GM21737 (cell line): ENCODE data around the gene PCDHGB4.
"Not testable (repeated sequence)": the region's sequence is repeated elsewhere in the genome, so short reads cannot be mapped to it uniquely, and the experiment has no call there.

Source experiments
- ATAC-seq: cut with Tn5 transposase; IDR thresholded peaks from one replicate; pipeline ENCODE4 v1.9.1; 2021; ENCODE audit warnings: mild to moderate bottlenecking, moderate library complexity; ENCODE audit not compliant: unreplicated experiment

The PCDHGB4 gene

DNA sequence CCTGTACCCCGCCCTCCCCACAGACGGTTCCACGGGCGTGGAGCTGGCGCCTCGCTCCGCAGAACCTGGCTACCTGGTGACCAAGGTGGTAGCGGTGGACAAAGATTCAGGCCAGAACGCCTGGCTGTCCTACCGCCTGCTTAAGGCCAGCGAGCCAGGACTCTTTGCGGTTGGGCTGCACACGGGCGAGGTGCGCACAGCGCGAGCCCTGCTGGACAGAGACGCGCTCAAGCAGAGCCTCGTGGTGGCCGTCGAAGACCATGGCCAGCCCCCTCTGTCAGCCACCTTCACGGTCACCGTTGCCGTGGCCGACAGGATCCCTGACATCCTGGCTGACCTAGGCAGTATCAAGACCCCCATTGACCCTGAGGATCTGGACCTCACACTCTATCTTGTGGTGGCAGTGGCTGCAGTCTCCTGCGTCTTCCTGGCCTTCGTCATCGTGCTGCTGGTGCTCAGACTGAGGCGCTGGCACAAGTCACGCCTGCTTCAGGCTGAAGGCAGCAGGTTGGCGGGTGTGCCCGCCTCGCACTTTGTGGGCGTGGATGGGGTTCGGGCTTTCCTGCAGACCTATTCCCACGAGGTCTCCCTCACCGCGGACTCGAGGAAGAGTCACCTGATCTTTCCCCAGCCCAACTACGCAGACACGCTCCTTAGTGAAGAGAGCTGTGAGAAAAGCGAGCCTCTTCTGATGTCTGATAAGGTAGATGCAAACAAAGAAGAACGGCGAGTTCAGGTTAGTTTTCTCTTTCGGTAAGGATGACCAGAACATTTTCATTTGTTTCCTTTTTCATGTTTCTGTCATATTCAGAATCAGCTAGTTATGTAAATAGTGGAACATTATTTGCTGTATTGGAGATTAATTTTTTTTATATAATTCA lies 21.2 kb upstream of the PCDHGB4 start:
- no peak for ATAC-seq

DNA sequence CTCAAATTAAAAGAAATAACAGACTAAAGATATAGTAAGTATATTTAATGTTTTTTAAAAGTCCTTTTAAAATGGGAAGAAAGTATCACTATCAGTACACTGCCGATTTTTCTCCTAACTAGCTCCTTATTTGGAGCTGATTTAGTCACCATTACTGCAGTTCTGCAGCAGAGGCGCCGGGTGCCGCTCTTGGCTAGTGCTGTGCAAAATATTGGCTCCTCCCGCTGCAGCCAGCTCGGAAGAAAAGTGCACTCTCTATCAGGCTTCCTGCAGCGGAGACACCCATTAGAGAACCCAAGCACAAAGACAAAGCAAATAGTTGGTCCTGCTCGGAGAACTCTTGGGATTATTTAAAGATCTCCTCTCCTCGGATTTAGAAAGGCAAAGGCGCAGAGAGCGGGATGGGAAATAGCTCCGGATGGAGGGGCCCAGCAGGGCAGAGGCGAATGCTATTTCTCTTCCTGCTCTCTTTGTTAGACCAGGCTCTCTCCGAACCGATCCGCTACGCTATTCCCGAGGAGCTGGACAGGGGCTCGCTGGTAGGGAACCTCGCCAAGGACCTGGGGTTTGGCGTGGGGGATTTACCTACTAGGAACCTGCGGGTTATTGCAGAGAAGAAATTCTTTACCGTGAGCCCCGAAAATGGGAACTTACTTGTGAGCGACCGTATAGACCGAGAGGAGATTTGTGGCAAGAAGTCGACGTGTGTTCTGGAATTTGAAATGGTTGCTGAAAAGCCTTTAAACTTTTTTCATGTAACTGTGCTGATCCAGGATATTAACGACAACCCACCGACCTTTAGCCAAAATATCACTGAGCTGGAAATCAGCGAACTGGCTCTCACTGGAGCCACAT lies 17.3 kb upstream of the PCDHGB4 start, which contains the start of gene PCDHGB3:
TSS of gene PCDHGB3 (plus strand) at position 249 of the 855 bp plus-strand sequence. CDS start at position 402, 153 bp downstream.
- peak; percentile 69 for ATAC-seq

DNA sequence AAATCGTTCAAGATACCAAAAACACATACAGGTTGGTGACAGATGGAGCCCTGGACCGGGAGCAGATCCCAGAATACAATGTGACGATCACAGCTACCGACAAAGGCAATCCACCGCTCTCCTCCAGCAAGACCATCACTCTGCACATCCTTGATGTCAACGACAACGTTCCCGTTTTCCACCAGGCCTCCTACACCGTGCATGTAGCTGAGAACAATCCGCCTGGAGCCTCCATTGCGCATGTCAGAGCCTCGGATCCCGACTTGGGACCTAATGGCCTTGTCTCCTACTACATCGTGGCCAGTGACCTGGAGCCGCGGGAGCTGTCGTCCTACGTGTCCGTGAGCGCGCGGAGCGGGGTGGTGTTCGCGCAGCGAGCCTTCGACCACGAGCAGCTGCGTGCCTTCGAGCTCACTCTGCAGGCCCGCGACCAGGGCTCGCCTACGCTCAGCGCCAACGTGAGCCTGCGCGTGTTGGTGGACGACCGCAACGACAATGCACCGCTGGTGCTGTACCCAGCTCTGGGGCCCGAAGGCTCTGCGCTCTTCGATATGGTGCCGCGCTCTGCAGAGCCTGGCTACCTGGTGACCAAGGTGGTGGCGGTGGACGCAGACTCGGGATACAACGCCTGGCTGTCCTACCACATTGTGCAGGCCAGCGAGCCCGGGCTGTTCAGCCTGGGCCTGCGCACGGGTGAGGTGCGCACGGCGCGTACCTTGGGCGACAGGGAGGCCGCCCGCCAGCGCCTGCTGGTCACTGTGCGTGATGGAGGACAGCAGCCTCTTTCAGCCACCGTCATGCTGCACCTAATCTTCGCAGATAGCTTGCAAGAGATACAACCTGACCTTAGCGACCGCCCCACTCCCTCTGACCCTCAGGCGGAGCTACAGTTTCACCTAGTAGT lies 15.7 kb upstream of the PCDHGB4 start:
- ATAC-seq, result no peak

DNA sequence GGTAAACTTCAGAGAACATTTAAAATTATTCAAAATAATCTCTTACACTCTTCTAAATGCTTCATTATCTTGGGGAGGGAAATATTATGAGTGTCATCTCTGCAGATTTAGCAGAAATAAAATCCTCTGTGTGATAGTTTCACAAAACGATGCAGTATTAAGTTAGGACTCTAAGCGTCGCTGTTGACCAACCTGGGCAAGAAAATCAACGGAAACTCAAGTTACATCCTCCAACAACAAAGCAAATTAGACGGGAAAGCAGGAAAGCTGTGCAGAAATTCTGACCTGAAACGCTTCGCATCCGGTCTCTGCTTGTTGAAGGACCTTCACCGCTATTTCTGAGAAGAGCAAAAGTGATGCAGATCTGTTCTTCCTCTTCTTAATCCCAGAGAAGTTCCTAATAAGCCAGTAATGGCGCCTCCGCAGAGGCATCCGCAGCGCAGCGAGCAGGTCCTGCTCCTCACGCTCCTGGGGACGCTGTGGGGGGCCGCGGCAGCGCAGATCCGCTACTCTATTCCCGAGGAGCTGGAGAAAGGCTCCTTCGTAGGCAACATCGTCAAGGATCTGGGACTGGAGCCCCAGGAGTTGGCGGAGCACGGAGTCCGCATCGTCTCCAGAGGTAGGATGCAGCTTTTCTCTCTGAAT lies 13.7 kb upstream of the PCDHGB4 start, which contains the start of gene PCDHGA6:
TSS of gene PCDHGA6 (plus strand) at position 219 of the 645 bp plus-strand sequence. CDS start at position 412, 193 bp downstream.
- no peak for ATAC-seq

DNA sequence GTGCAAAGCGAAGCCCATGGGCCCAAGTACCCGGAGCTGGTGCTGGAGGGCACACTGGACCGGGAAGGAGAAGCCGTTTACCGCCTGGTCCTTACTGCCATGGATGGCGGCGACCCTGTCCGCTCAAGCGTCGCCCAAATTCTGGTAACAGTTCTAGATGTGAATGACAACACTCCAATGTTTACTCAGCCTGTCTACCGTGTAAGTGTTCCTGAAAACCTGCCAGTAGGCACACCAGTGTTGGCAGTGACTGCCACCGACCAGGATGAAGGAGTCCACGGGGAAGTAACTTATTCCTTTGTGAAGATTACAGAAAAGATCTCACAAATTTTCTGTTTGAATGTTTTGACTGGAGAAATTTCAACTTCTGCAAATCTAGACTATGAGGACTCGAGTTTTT lies 12.9 kb upstream of the PCDHGB4 start:
- ATAC-seq, result no peak

DNA sequence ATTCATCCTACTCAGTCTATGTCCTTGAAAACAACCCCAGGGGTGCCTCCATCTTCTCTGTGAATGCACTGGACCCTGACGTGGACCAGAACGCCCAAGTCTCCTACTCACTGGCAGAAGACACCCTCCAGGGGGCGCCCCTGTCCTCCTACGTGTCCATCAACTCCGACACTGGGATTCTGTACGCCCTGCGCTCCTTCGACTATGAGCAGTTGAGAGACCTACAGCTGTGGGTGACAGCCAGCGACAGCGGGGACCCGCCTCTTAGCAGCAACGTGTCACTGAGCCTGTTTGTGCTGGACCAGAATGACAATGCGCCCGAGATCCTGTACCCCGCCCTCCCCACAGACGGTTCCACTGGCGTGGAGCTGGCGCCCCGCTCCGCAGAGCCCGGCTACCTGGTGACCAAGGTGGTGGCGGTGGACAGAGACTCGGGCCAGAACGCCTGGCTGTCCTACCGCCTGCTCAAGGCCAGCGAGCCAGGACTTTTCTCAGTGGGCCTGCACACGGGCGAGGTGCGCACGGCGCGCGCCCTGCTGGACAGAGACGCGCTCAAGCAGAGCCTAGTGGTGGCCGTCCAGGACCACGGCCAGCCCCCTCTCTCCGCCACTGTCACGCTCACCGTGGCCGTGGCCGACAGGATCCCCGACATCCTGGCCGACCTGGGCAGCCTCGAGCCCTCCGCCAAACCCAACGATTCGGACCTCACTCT lies 11.9 kb upstream of the PCDHGB4 start:
- not testable (repeated sequence) for ATAC-seq

DNA sequence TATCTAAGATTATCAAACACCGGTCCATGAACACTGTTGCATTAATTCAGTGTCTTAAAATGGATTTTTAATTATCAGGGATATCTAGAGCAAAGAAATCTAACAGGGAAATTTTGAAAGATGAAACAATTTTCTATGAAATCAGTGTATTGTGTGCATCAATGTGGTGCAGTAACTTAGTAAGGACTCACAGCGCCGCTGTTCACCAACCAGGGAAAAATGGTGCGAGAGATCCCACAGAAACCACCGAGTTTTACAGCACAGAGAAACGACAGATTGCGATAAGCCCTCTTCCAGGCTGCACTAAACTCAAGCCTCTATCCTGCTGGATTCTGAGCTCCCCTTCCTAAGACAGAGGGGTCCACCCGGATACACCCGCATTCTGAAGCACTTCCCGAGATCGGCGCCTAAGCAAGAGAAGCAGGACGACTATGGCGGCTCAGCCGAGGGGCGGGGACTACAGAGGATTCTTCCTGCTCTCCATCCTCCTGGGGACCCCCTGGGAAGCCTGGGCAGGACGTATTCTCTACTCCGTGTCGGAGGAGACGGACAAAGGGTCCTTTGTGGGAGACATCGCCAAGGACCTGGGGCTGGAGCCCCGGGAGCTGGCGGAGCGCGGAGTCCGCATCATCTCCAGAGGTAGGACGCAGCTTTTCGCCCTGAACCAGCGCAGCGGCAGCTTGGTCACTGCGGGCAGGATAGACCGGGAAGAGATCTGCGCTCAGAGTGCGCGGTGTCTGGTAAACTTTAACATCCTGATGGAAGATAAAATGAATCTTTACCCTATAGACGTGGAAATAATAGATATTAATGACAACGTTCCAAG lies 4.8 kb upstream of the PCDHGB4 start, which contains the start of gene PCDHGA7:
TSS of gene PCDHGA7 (plus strand) at position 274 of the 826 bp plus-strand sequence. CDS start at position 432, 158 bp downstream.
- no peak for ATAC-seq

DNA sequence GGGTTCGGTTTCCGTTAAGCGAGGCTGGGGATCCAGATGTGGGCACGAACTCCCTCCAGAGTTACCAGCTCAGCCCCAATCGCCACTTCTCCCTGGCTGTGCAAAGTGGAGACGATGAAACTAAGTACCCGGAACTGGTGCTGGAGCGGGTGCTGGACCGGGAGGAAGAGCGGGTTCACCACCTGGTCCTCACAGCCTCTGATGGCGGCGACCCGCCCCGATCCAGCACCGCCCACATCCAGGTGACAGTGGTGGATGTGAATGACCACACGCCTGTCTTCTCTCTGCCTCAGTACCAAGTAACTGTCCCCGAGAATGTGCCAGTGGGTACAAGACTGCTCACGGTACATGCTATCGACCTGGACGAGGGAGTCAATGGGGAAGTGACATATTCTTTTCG lies 4.2 kb upstream of the PCDHGB4 start:
- no peak for ATAC-seq

DNA sequence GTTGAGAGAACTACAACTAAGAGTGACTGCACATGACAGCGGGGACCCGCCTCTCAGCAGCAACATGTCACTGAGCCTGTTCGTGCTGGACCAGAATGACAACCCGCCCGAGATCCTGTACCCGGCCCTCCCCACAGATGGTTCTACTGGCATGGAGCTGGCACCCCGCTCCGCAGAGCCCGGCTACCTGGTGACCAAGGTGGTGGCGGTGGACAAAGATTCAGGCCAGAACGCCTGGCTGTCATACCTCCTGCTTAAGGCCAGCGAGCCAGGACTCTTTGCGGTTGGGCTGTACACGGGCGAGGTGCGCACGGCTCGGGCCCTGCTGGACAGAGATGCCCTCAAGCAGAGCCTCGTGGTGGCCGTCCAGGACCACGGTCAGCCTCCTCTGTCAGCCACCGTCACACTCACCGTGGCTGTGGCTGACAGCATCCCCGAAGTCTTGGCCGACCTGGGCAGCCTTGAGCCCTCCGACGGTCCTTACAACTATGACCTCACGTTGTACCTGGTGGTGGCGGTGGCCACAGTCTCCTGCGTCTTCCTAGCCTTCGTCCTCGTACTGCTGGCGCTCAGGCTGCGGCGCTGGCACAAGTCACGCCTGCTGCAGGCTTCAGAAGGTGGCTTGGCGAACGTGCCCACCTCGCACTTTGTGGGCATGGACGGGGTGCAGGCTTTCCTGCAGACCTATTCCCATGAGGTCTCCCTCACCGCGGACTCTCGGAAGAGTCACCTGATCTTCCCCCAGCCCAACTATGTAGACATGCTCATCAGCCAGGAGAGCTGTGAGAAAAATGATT lies 2.8 kb upstream of the PCDHGB4 start:
- no peak for ATAC-seq

DNA sequence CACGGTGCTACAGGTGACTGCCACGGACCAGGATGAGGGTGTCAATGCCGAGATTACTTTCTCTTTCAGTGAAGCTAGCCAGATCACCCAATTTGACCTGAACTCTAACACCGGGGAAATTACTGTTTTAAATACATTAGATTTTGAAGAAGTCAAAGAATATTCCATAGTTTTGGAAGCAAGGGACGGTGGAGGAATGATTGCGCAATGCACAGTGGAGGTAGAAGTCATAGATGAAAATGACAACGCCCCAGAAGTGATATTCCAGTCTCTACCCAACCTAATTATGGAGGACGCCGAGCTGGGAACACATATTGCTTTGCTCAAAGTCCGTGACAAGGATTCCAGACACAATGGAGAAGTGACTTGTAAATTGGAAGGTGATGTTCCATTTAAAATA lies 1.2 kb downstream of the PCDHGB4 start:
- no peak for ATAC-seq

DNA sequence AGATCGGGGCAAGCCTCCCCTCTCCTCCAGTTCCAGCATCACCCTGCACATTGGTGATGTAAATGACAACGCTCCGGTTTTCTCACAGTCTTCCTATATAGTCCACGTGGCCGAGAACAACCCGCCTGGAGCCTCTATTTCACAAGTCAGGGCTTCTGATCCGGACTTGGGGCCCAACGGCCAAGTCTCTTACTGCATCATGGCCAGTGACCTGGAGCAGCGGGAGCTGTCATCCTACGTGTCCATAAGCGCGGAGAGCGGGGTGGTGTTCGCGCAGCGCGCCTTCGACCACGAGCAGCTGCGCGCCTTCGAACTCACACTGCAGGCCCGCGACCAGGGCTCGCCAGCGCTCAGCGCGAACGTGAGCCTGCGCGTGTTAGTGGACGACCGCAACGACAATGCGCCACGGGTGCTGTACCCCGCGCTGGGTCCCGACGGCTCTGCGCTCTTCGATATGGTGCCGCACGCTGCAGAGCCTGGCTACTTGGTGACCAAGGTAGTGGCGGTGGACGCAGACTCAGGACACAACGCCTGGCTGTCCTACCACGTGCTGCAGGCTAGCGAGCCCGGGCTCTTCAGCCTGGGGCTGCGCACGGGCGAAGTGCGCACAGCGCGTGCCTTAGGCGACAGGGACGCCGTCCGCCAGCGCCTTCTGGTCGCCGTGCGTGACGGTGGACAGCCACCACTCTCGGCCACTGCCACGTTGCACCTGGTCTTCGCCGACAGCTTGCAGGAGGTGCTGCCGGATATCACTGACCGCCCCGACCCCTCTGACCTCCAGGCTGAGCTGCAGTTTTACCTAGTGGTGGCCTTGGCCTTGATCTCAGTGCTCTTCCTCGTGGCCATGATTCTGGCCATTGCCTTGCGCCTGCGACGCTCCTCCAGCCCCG lies 1.9 kb downstream of the PCDHGB4 start:
- no peak for ATAC-seq

DNA sequence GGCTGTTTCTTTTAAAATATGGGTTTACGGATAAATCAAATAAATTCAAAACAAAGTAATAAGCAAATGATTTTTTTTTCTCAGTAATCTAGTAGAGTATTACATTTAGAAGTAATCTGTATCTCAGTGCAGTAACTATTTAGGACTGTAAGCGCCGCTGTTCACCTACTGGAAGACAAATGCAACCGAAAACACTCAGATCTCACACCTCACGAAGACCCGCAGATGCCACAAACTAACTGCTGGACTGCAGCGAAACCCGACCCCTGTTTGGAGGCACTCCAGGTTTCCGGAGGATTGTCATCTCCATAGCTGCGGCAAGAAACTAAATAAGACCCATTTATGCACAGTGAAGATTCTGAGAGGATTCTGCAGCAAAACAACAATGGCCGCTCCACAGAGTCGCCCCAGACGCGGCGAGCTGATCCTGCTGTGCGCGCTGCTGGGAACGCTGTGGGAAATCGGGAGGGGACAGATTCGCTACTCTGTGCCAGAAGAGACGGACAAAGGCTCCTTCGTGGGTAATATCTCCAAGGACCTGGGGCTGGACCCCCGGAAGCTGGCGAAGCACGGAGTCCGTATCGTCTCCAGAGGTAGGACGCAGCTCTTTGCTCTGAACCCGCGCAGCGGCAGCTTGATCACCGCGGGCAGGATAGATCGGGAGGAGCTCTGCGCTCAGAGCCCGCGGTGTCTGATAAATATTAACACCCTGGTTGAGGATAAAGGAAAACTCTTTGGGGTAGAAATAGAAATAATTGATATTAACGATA lies 5.1 kb downstream of the PCDHGB4 start, which contains the start of gene PCDHGA8:
TSS of gene PCDHGA8 (plus strand) at position 205 of the 770 bp plus-strand sequence. CDS start at position 386, 181 bp downstream.
- no peak for ATAC-seq

DNA sequence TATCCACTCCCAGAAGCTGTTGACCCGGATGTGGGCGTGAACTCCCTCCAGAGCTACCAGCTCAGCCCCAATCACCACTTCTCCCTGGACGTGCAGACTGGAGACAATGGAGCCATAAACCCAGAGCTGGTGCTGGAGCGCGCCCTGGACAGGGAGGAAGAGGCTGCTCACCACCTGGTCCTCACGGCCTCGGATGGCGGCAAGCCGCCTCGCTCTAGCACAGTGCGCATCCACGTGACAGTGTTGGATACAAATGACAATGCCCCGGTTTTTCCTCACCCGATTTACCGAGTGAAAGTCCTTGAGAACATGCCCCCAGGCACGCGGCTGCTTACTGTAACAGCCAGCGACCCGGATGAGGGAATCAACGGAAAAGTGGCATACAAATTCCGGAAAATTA lies 5.8 kb downstream of the PCDHGB4 start:
- ATAC-seq, result no peak

DNA sequence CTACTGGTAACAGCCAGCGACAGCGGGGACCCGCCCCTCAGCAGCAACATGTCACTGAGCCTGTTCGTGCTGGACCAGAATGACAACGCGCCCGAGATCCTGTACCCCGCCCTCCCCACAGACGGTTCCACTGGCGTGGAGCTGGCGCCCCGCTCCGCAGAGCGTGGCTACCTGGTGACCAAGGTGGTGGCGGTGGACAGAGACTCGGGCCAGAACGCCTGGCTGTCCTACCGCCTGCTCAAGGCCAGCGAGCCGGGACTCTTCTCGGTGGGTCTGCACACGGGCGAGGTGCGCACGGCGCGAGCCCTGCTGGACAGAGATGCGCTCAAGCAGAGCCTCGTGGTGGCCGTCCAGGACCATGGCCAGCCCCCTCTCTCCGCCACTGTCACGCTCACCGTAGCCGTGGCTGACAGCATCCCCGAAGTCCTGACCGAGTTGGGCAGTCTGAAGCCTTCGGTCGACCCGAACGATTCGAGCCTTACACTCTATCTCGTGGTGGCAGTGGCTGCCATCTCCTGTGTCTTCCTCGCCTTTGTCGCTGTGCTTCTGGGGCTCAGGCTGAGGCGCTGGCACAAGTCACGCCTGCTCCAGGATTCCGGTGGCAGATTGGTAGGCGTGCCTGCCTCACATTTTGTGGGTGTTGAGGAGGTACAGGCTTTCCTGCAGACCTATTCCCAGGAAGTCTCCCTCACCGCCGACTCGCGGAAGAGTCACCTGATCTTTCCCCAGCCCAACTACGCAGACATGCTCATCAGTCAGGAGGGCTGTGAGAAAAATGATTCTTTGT lies 7.1 kb downstream of the PCDHGB4 start:
- not testable (repeated sequence) for ATAC-seq
